GM23338 (cell line): ENCODE measurements around the gene CHCHD10. TPM values are rescaled to one million over a fixed set of nuclear protein-coding genes. Genes with fewer than 3 reads are reported as not detected.

Experiments
- ATAC-seq: fragments of 200-7000 bp; cut with Tn5 transposase; 3 replicates; pipeline ENCODE4 v1.9.1; 2020
- DNase-seq: peaks from one replicate; pipeline ENCODE4 v3.0.0-alpha.2; 2015; ENCODE audit warnings: low spot score
- H2AFZ ChIP-seq: fragments of 200-600 bp; sonication (generic); 2 replicates; pipeline ENCODE4 v1.8.0; 2016; ENCODE audit warnings: antibody characterized with exemption, mild to moderate bottlenecking, moderate library complexity
- H3F3A ChIP-seq: fragments of 200-600 bp; sonication (generic); replicated peaks from 2 replicates; pipeline ENCODE4 v1.8.0; 2017; ENCODE audit warnings: antibody characterized with exemption, mixed run types, low read depth
- H3K27ac ChIP-seq: fragments of 200-600 bp; sonication (generic); 2 replicates; pipeline ENCODE4 v1.6.1; 2016; ENCODE audit warnings: low read depth
- H3K27me3 ChIP-seq: fragments of 200-600 bp; sonication (generic); 2 replicates; pipeline ENCODE4 v1.8.0; 2016; ENCODE audit warnings: mild to moderate bottlenecking, mixed run types, moderate library complexity; ENCODE audit not compliant: insufficient read depth
- H3K36me3 ChIP-seq: fragments of 200-600 bp; sonication (generic); 2 replicates; pipeline ENCODE4 v1.8.0; 2016; ENCODE audit warnings: mild to moderate bottlenecking; ENCODE audit not compliant: insufficient read depth
- H3K4me1 ChIP-seq: fragments of 200-600 bp; sonication (generic); 2 replicates; pipeline ENCODE4 v1.8.0; 2016; ENCODE audit warnings: mild to moderate bottlenecking, moderate library complexity; ENCODE audit not compliant: insufficient read depth
- H3K4me2 ChIP-seq: fragments of 200-600 bp; sonication (generic); 2 replicates; pipeline ENCODE4 v1.7.1; 2017; ENCODE audit warnings: mixed run types
- H3K4me3 ChIP-seq: fragments of 200-600 bp; sonication (generic); 2 replicates; pipeline ENCODE4 v1.6.1; 2016; ENCODE audit warnings: mixed run types
- H3K79me2 ChIP-seq: fragments of 200-600 bp; sonication (generic); replicated peaks from 2 replicates; pipeline ENCODE4 v1.8.0; 2017; ENCODE audit warnings: mild to moderate bottlenecking; ENCODE audit not compliant: insufficient read depth
- H3K9me2 ChIP-seq: fragments of 200-600 bp; sonication (generic); 2 replicates; pipeline ENCODE4 v1.8.0; 2017; ENCODE audit not compliant: insufficient read depth
- H4K20me1 ChIP-seq: fragments of 200-600 bp; sonication (generic); replicated peaks from 2 replicates; pipeline ENCODE4 v1.8.0; 2017; ENCODE audit warnings: mild to moderate bottlenecking; ENCODE audit not compliant: insufficient read depth
- H3K27ac Mint-ChIP-seq: 2 replicates; pipeline ENCODE4 v1.8.0; 2020; ENCODE audit warnings: inconsistent platforms, mild to moderate bottlenecking, moderate library complexity, mixed read lengths
- H3K27me3 Mint-ChIP-seq: 3 replicates; pipeline ENCODE4 v1.8.0; 2022; ENCODE audit warnings: low read depth, mild to moderate bottlenecking, moderate library complexity, mixed read lengths, inconsistent platforms; ENCODE audit not compliant: insufficient read depth, poor library complexity
- H3K36me3 Mint-ChIP-seq: 3 replicates; pipeline ENCODE4 v1.8.0; 2021; ENCODE audit warnings: low read depth, mild to moderate bottlenecking, inconsistent platforms, moderate library complexity, mixed read lengths
- H3K4me1 Mint-ChIP-seq: 3 replicates; pipeline ENCODE4 v1.8.0; 2020; ENCODE audit warnings: mild to moderate bottlenecking, inconsistent platforms, mixed read lengths
- H3K4me3 Mint-ChIP-seq: 3 replicates; pipeline ENCODE4 v1.8.0; 2021; ENCODE audit warnings: moderate library complexity, mild to moderate bottlenecking, inconsistent platforms, mixed read lengths
- H3K9me3 Mint-ChIP-seq: 3 replicates; pipeline ENCODE4 v1.8.0; 2020; ENCODE audit warnings: moderate library complexity, mild to moderate bottlenecking, inconsistent platforms, mixed read lengths
- CREB1 ChIP-seq: fragments of 250-450 bp; sonication (Bioruptor Pico); IDR thresholded peaks from 2 replicates; pipeline ENCODE4 v1.5.0; 2020; ENCODE audit warnings: low read depth, mild to moderate bottlenecking, moderate library complexity
- CTCF ChIP-seq, 2 experiments: fragments of 200-600 bp in 1 of 2; sonication (generic) in 1 of 2; conservative IDR thresholded peaks; 2 replicates each; pipeline versions ENCODE4 v1.5.1 to v1.6.1; 2016 to 2017; ENCODE audit warnings: antibody characterized with exemption in 2 of 2, low read depth in 2 of 2, mild to moderate bottlenecking in 2 of 2, moderate library complexity in 1 of 2
- ETS1 ChIP-seq: IDR thresholded peaks from 2 replicates; pipeline ENCODE4 v1.6.1; 2016; ENCODE audit warnings: antibody characterized with exemption
- EZH2phosphoT487 ChIP-seq: fragments of 200-600 bp; sonication (generic); IDR thresholded peaks from one replicate; pipeline ENCODE4 v1.8.1; 2018; ENCODE audit warnings: antibody characterized with exemption; ENCODE audit not compliant: unreplicated experiment
- JUNB ChIP-seq: IDR thresholded peaks from one replicate; pipeline ENCODE4 v1.6.1; 2016; ENCODE audit warnings: antibody characterized with exemption; ENCODE audit not compliant: unreplicated experiment
- NANOG ChIP-seq: IDR thresholded peaks from 2 replicates; pipeline ENCODE4 v1.6.1; 2016; ENCODE audit warnings: antibody characterized with exemption, borderline replicate concordance
- POLR2AphosphoS5 ChIP-seq: IDR thresholded peaks from 2 replicates; pipeline ENCODE4 v1.6.1; 2016; ENCODE audit warnings: antibody characterized with exemption, low read depth
- REST ChIP-seq: IDR thresholded peaks from one replicate; pipeline ENCODE4 v1.6.1; 2018; ENCODE audit warnings: antibody characterized with exemption; ENCODE audit not compliant: unreplicated experiment
- STAT1 ChIP-seq: IDR thresholded peaks from one replicate; pipeline ENCODE4 v1.6.1; 2016; ENCODE audit warnings: antibody characterized with exemption; ENCODE audit not compliant: unreplicated experiment
- ZNF114 ChIP-seq: fragments of 250-450 bp; sonication (Bioruptor Pico); IDR thresholded peaks from 2 replicates; pipeline ENCODE4 v1.5.0; 2020; ENCODE audit warnings: mild to moderate bottlenecking, moderate library complexity
- ZNF331 ChIP-seq: fragments of 250-450 bp; sonication (Bioruptor Pico); IDR thresholded peaks from 2 replicates; pipeline ENCODE4 v1.5.0; 2020; ENCODE audit warnings: low read depth, mild to moderate bottlenecking, moderate library complexity
- ZNF462 ChIP-seq: fragments of 250-450 bp; sonication (Bioruptor Pico); IDR thresholded peaks from 2 replicates; pipeline ENCODE4 v1.5.0; 2020; ENCODE audit warnings: mild to moderate bottlenecking, moderate library complexity
- polyA plus RNA-seq: library from polyadenylated mRNA; unstranded; fragments of >200 nt; fragmentation: Nextera tagmentation; extraction: Ambion mirVana; gene quantifications from 2 replicates; pipeline ENCODE4 v1.2.1, GENCODE V29; 2016
- total RNA-seq: library from RNA; depleted of rRNA; stranded (reverse); fragments of >200 nt; shearing (Covaris generic); gene quantifications from 2 replicates; pipeline ENCODE4 v1.2.3, GENCODE V29; 2014

Gene CHCHD10
- total and polyA plus RNA-seq, 2 experiments from 2014 or later: 11.4 to 101 TPM

- Mint-ChIP-seq H3K36me3 (no peaks in the 10 kb centered on the region; the same call in 2 of the 3 replicates), H3K9me3 (no peaks in the 10 kb centered on the region), H3K27me3 (peaks cover 27% of the 10 kb centered on the region), H3K4me1 (peaks cover 17% of the 10 kb centered on the region), H3K4me3 (peak overlapping the region; percentile 4; the same call in 1 of the 3 replicates), H3K27ac (no peak overlapping the region)
- H3K27me3 ChIP-seq: peaks cover 26% of the 10 kb centered on the region
- no peak overlapping the region for H3K27ac ChIP-seq
- no peak overlapping the region for H3K4me2 ChIP-seq
- no peak overlapping the region for H3K4me3 ChIP-seq
- TF ChIP-seq ETS1 (no peak), CTCF (conservative IDR thresholded peaks at IDR 0.05; ENCODE audit: low read depth in 2 of 2) (no peak), POLR2AphosphoS5 (no peak), STAT1 (no peak), ZNF331 (CRISPR knock-in tag) (no peak), ZNF462 (no peak), EZH2phosphoT487 (no peak), ZNF114 (CRISPR knock-in tag) (no peak), NANOG (no peak), JUNB (no peak), REST (no peak), CREB1 (CRISPR knock-in tag) (no peak)
- no peak overlapping the region for H2AFZ ChIP-seq
- peaks cover 6% of the 10 kb centered on the region; the same call in 1 of the 2 replicates for H3K4me1 ChIP-seq
- no peaks in the 10 kb centered on the region for H3K79me2 ChIP-seq
- H4K20me1 ChIP-seq: no peaks in the 10 kb centered on the region
- DNase-seq (no peak), ATAC-seq (no peak)
- no peaks in the 10 kb centered on the region for H3K36me3 ChIP-seq
- peaks cover 8% of the 10 kb centered on the region; the same call in 1 of the 2 replicates for H3F3A ChIP-seq
- no peaks in the 10 kb centered on the region for H3K9me2 ChIP-seq
Measured at GRCh38 chr22:23774922-23775436, 7.2 kb upstream of the CHCHD10 start.
